Activated CD8-positive, alpha-beta memory T cell treated with anti-CD3 and anti-CD28 coated beads for 36 hours (primary cell): Measurements from ENCODE around the gene PNKD. TPM values are rescaled to one million over a fixed set of nuclear protein-coding genes. Genes with fewer than 3 reads are reported as not detected.

Source experiments
- CTCF ChIA-PET: fragments of 350-600 bp; sonication (Branson Sonifier 250); formaldehyde crosslinking; loops from one replicate; lab custom pipeline; 2021; ENCODE audit warnings: antibody characterized with exemption; lab: Charles Lee
- POLR2A ChIA-PET: fragments of 350-600 bp; sonication (Branson Sonifier 250); formaldehyde crosslinking; loops from one replicate; lab custom pipeline; 2021; ENCODE audit warnings: antibody characterized with exemption; lab: Charles Lee
- total RNA-seq, 2 experiments: library from RNA; stranded (reverse); gene quantifications; one replicate each; pipeline ENCODE4 v1.2.3, GENCODE V29; 2021

Gene PNKD
- total RNA-seq, 2 experiments from 2014 or later, result 22.7 to 24.1 TPM

DNA sequence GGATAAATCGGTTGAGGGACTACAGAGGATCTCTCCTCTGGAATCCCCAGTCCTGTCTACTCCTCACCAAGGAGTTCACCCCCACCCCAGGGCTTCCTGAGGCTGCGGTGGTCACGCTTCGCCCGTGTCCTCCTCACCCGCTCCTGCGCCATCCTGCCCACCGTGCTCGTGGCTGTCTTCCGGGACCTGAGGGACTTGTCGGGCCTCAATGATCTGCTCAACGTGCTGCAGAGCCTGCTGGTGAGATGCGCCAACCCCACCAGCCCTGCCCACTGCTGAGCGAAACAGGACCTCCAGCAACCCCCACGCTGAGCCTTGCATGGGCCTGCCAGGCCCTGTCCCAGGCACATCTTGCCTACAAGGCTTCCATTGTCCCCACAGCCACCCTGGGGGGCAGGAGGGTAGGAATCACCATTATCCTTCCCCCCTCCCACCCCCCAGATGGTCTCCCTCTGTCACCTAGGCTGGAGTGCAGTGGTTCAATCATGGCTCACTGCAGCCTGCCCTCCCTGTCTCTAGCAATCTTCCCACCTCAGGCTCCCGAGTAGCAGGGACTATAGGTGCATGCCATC, 122.7 kb downstream of the PNKD start:
- ChIA-PET POLR2A (no interaction called here), CTCF (interaction anchor here (1.0 kb wide), 1 partner anchor 123 kb away, joined by 4 read pairs; the partner anchor contains the start of genes AAMP and PNKD)

DNA sequence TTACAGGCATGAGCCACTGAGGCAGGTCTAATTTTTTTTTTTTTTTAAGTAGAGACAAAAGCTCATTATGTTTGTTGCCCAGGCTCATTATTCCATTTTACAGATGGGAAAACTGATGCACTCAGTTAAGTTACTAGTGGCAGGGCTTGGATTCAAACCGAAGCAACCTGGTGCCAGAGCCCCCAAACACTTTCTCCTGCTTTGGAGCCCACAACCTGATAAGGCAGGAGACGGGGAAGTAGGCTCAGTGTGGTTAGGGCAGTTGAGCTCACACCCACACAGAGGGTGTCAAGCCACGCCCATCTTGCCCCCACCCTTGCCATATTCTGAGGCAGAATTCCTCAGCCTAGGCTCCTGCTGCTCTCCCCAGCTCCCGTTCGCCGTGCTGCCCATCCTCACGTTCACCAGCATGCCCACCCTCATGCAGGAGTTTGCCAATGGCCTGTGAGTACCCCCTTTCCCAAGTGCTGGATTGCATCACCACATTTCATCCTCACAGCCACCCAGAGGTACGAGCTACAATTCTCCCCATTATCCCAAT, 123.5 kb downstream of the PNKD start:
- ChIA-PET CTCF (interaction anchor here (0.8 to 1.1 kb wide), 6 partner anchors 37 to 124 kb away, joined by 3 to 4 read pairs (median 4); partner anchors contain the start of genes AAMP, CATIP and PNKD), POLR2A (no interaction called here)

GRCh38 chr2:218394298-218395089, 124.2 kb downstream of the PNKD start:
- ChIA-PET POLR2A (interaction anchor here (0.5 kb wide), 1 partner anchor 175 kb away, joined by 3 read pairs; no protein-coding TSS in a partner anchor), CTCF (interaction anchor here (0.8 to 1.6 kb wide), 7 partner anchors 38 to 125 kb away, joined by 3 to 5 read pairs (median 4); partner anchors contain the start of genes AAMP, CATIP and PNKD)

DNA sequence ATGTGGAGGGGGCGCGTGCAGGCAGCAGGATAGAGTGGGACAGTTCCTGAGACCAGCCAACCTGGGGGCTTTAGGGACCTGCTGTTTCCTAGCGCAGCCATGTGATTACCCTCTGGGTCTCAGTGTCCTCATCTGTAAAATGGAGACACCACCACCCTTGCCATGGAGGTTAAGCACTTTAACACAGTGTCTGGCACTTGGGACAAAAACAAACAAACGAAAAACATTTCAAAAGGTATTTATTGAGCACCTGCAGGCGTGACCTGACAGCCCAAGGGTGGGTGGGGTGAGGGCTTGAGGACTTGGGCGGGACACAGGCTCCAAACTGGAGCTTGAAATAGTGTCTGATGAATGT, 124.7 kb downstream of the PNKD start:
- CTCF ChIA-PET, result interaction anchor here (1.1 to 1.6 kb wide), 3 partner anchors 66 to 123 kb away, joined by 3 to 5 read pairs (median 4); no protein-coding TSS in a partner anchor
- POLR2A ChIA-PET, result no interaction called here

- ChIA-PET CTCF (interaction anchor here (0.6 to 1.6 kb wide), 7 partner anchors 9 to 500 kb away, joined by 3 to 6 read pairs (median 4); partner anchors contain the start of genes AAMP and PNKD), POLR2A (interaction anchor here (1.3 kb wide), 1 partner anchor 109 kb away, joined by 5 read pairs; no protein-coding TSS in a partner anchor)
Measured at GRCh38 chr2:218395456-218395825, 125.1 kb downstream of the PNKD start.

DNA sequence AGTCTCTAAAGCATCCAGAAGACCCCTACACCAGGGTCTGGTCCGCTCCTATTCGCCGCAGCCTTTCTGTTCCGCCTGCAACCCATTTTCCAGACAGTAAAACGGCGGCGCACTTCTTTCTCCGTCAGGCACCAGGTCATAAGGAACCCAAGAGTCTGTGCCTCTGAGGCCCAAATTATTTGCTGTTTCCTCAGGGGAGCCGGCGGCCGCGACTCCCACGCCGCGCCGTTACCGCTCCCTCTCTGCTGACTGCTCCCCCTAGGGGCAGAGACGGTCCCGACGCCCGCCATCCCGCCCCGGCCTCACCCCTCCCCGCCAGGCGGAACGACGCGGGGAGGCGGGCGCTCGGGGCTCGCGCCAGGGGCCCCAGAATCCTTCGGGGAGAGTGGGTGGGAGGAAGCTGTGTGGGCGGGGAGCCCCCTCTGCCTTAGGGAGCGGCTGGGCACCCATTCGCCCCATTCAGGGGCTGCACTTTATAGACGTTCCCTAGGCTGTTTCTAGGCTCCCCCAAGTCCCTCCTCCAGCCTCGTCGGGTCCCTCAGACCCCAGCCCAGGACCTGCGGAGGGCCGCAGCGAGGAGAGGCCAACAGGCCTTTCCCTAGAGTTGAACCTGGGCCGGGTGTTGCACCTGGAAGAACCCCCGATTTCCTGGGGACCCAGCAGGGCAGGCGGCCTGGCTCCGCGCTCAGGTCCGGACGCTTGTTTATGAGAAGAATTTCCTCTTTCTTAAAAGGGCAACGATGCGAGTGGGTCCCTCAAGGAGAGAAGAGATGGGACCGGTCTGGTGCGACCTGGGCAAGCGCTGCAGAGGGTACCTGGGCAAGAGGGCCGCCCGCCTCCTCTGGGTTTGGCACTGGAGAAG, 125.7 kb downstream of the PNKD start:
- POLR2A ChIA-PET, result interaction anchor here (1.1 to 1.5 kb wide), 3 partner anchors 10 to 126 kb away, joined by 3 to 11 read pairs (median 5); partner anchors contain the start of genes AAMP and PNKD

More for the DNA sequence above, 125.7 kb downstream of the PNKD start:
- CTCF ChIA-PET, result interaction anchor here (0.6 to 1.6 kb wide), 12 partner anchors 9 to 721 kb away, joined by 3 to 6 read pairs (median 4); partner anchors contain the start of genes AAMP and PNKD

Other genes starting within 250 kb of the PNKD start
- not detected for gene RUFY4, start 201.3 kb upstream of the PNKD start, total RNA-seq
- gene CXCR2, start 144.5 kb upstream of the PNKD start, total RNA-seq, result not detected
- gene CXCR1, start 103.6 kb upstream of the PNKD start, total RNA-seq, result not detected
- 100 to 1,000 TPM; 560 to 584 TPM for gene ARPC2, start 53.3 kb upstream of the PNKD start, total RNA-seq
- under 1 TPM; 0.29 to 0.38 TPM for gene GPBAR1, start 9.5 kb upstream of the PNKD start, total RNA-seq
- gene AAMP, start 382 bp upstream of the PNKD start, total RNA-seq, result 10 to 100 TPM; 96.2 to 98.7 TPM
- gene TMBIM1, start 22.0 kb downstream of the PNKD start, total RNA-seq, result 10 to 100 TPM; 82.9 to 86.4 TPM
- not detected for gene CATIP, start 86.3 kb downstream of the PNKD start, total RNA-seq
- under 1 TPM; 0.13 to 0.15 TPM for gene SLC11A1, start 111.8 kb downstream of the PNKD start, total RNA-seq
- gene CTDSP1, start 129.3 kb downstream of the PNKD start, total RNA-seq, result 100 to 1,000 TPM; 100 to 104 TPM
- not detected for gene VIL1, start 148.6 kb downstream of the PNKD start, total RNA-seq